CD14-positive monocyte (primary cell): ENCODE data around the gene EDNRA. TPM values are rescaled to one million over a fixed set of nuclear protein-coding genes. Genes with fewer than 3 reads are reported as not detected.

Source experiments
- DNase-seq, 3 donors: peaks; one replicate each; pipeline ENCODE4 v3.0.0-alpha.2; 2011 to 2022
- H2AFZ ChIP-seq: 2 replicates; pipeline ENCODE4 v1.6.0; 2012; ENCODE audit warnings: mild to moderate bottlenecking, low read depth, low read length, inconsistent platforms; ENCODE audit not compliant: insufficient read depth, poor library complexity, severe bottlenecking
- H3K27ac ChIP-seq, 2 donors: 1 replicate in 1 of 2; 2 replicates in 1 of 2; pipeline ENCODE4 v1.5.1; 2012 to 2013; ENCODE audit warnings: low read length in 2 of 2, control low read depth in 1 of 2, inconsistent platforms in 1 of 2, low read depth in 1 of 2, mild to moderate bottlenecking in 1 of 2
- H3K27me3 ChIP-seq, 2 donors: one replicate each; pipeline versions ENCODE4 v1.6.0 to v1.6.1; 2011 to 2013; ENCODE audit warnings: low read length in 2 of 2; ENCODE audit not compliant: control insufficient read depth in 2 of 2, insufficient read depth in 2 of 2
- H3K36me3 ChIP-seq, 2 donors: replicated peaks in 1 of 2; 1 replicate in 1 of 2; 2 replicates in 1 of 2; pipeline versions ENCODE4 v1.5.1 to v1.6.1; 2012 to 2013; ENCODE audit warnings: low read length in 2 of 2, control low read depth in 1 of 2, inconsistent platforms in 1 of 2, mild to moderate bottlenecking in 1 of 2; ENCODE audit not compliant: insufficient read depth in 2 of 2, control insufficient read depth in 1 of 2
- H3K4me1 ChIP-seq, 2 donors: 1 replicate in 1 of 2; 2 replicates in 1 of 2; pipeline versions ENCODE4 v1.5.1 to v1.6.1; 2012 to 2013; ENCODE audit warnings: low read length in 2 of 2, control low read depth in 1 of 2, inconsistent platforms in 1 of 2, mild to moderate bottlenecking in 1 of 2, moderate library complexity in 1 of 2; ENCODE audit not compliant: insufficient read depth in 2 of 2, control insufficient read depth in 1 of 2
- H3K4me2 ChIP-seq: replicated peaks from 2 replicates; pipeline ENCODE3; 2012; ENCODE audit warnings: low read length, moderate library complexity, mild to moderate bottlenecking; ENCODE audit not compliant: poor library complexity, severe bottlenecking; ENCODE audit errors: extremely low read depth
- H3K4me3 ChIP-seq, 3 experiments: fragments of 200-600 bp in 1 of 3; sonication (generic) in 1 of 3; replicated peaks in 1 of 3; 1 replicate in 2 of 3; 2 replicates in 1 of 3; pipeline ENCODE4 v1.5.1; 2011 to 2013; ENCODE audit warnings: low read length in 3 of 3, mild to moderate bottlenecking in 3 of 3, control low read depth in 2 of 3, low read depth in 2 of 3, inconsistent platforms in 1 of 3, moderate library complexity in 1 of 3
- H3K79me2 ChIP-seq: 2 replicates; pipeline ENCODE4 v1.6.0; 2012; ENCODE audit warnings: mild to moderate bottlenecking, control low read depth, inconsistent platforms, low read length, moderate library complexity; ENCODE audit not compliant: insufficient read depth
- H3K9ac ChIP-seq: 2 replicates; pipeline ENCODE4 v1.6.0; 2017; ENCODE audit warnings: low read length, mild to moderate bottlenecking; ENCODE audit not compliant: insufficient read depth, poor library complexity, severe bottlenecking
- H3K9me3 ChIP-seq, 2 donors: replicated peaks in 1 of 2; 1 replicate in 1 of 2; 2 replicates in 1 of 2; pipeline versions ENCODE4 v1.5.1 to v1.6.1; 2012 to 2013; ENCODE audit warnings: low read length in 2 of 2, control low read depth in 1 of 2; ENCODE audit not compliant: control insufficient read depth in 1 of 2, insufficient read depth in 1 of 2
- H4K20me1 ChIP-seq: 2 replicates; pipeline ENCODE4 v1.6.0; 2012; ENCODE audit warnings: mild to moderate bottlenecking, low read length, control low read depth, moderate library complexity; ENCODE audit not compliant: insufficient read depth
- H3K27ac Mint-ChIP-seq, 7 donors: one replicate each; pipeline ENCODE4 v1.8.0; 2020; ENCODE audit warnings: mild to moderate bottlenecking in 7 of 7, mixed read lengths in 7 of 7, moderate library complexity in 6 of 7, inconsistent platforms in 2 of 7
- H3K27me3 Mint-ChIP-seq, 3 donors: one replicate each; pipeline ENCODE4 v1.8.0; 2021 to 2022; ENCODE audit warnings: low read depth in 3 of 3, mild to moderate bottlenecking in 3 of 3, mixed read lengths in 3 of 3, moderate library complexity in 3 of 3, inconsistent platforms in 1 of 3
- H3K36me3 Mint-ChIP-seq, 2 donors: one replicate each; pipeline ENCODE4 v1.8.0; 2020; ENCODE audit warnings: mixed read lengths in 2 of 2, inconsistent platforms in 1 of 2, mild to moderate bottlenecking in 1 of 2
- H3K4me1 Mint-ChIP-seq: one replicate; pipeline ENCODE4 v1.8.0; 2020; ENCODE audit warnings: mild to moderate bottlenecking, mixed read lengths
- H3K4me3 Mint-ChIP-seq, 2 donors: one replicate each; pipeline ENCODE4 v1.8.0; 2020; ENCODE audit warnings: mild to moderate bottlenecking in 2 of 2, mixed read lengths in 2 of 2, moderate library complexity in 1 of 2
- H3K9me3 Mint-ChIP-seq, 7 donors: one replicate each; pipeline ENCODE4 v1.8.0; 2020 to 2022; ENCODE audit warnings: mixed read lengths in 7 of 7, mild to moderate bottlenecking in 6 of 7, moderate library complexity in 6 of 7, inconsistent platforms in 2 of 7
- CTCF ChIP-seq: fragments of 200-600 bp; IDR thresholded peaks from one replicate; pipeline ENCODE4 v1.8.0; 2022; ENCODE audit warnings: antibody characterized with exemption, mild to moderate bottlenecking
- WGBS: methylation state at CpG from one replicate; pipeline ENCODE4 v1.1.5; 2013; ENCODE audit warnings: missing lambda C conversion rate; ENCODE audit not compliant: insufficient coverage; 5-methylcytosine and 5-hydroxymethylcytosine counted together
- intact Hi-C, 2 donors: fragments of 100-400 bp; cut with micrococcal nuclease; formaldehyde crosslinking; loops; one replicate each; pipeline versions ENCODE4 v1.15.0 to v1.15.1; 2023
- polyA plus RNA-seq, 3 donors: library from polyadenylated mRNA; depleted of rRNA in 1 of 3; unstranded in 2 of 3; stranded (reverse) in 1 of 3; fragments of 300-500 nt in 2 of 3; fragments of >200 nt in 1 of 3; fragmentation: Illumina TruSeq in 2 of 3; gene quantifications; 1 replicate in 2 of 3; 2 replicates in 1 of 3; pipeline ENCODE4 v1.2.3, GENCODE V29; 2012 to 2021

The EDNRA gene
- polyA plus RNA-seq, 3 donors = not detected

- Histone ChIP-seq H3K27me3 (no peaks in the 10 kb centered on the region), H3K79me2 (no peaks in the 10 kb centered on the region), H3K4me3 (no peak overlapping the region), H3K27ac (no peak overlapping the region), H2AFZ (no peak overlapping the region), H3K9ac (no peak overlapping the region), H3K4me2 (no peak overlapping the region), H3K9me3 (no peaks in the 10 kb centered on the region), H3K36me3 (no peaks in the 10 kb centered on the region), H4K20me1 (no peaks in the 10 kb centered on the region), H3K4me1 (no peaks in the 10 kb centered on the region)
- no peaks in the 10 kb centered on the region for H3K36me3 Mint-ChIP-seq
- WGBS = 86% methylated on average over 1 of the region's 2 CpGs
- TF ChIP-seq CTCF = no peak
- H3K4me3 Mint-ChIP-seq = no peak overlapping the region
- H3K27me3 Mint-ChIP-seq = peaks cover 0 to 3% (median 2%) of the 10 kb centered on the region in 3 donors
- intact Hi-C loops = no loop called here
- peaks cover 0 to 5% (median 0%) of the 10 kb centered on the region in 7 donors for H3K9me3 Mint-ChIP-seq
- DNase-seq = no peak
- H3K27ac Mint-ChIP-seq = no peak overlapping the region
- H3K4me1 Mint-ChIP-seq = no peaks in the 10 kb centered on the region
Observed at GRCh38 chr4:147509386-147509785, 28.5 kb downstream of the EDNRA start.

GRCh38 chr4:147510962-147511668, 30.2 kb downstream of the EDNRA start:
- no peak overlapping the region for H3K9ac ChIP-seq
- no peak for DNase-seq
- peaks cover 0 to 3% (median 2%) of the 10 kb centered on the region in 3 donors for H3K27me3 Mint-ChIP-seq
- no peak for TF ChIP-seq CTCF
- intact Hi-C loops = loop anchor here in 1 of 2 donors (10.0 kb wide), 1 partner anchor 364 kb away; no protein-coding TSS in a partner anchor
- no peaks in the 10 kb centered on the region for H3K4me1 ChIP-seq
- no peaks in the 10 kb centered on the region for H3K27me3 ChIP-seq
- no peak overlapping the region for H3K4me2 ChIP-seq
- H4K20me1 ChIP-seq = no peaks in the 10 kb centered on the region
- peaks cover 0 to 2% (median 0%) of the 10 kb centered on the region in 7 donors for H3K9me3 Mint-ChIP-seq
- no peak overlapping the region for H3K4me3 Mint-ChIP-seq
- H3K36me3 ChIP-seq = no peaks in the 10 kb centered on the region
- H3K27ac ChIP-seq = no peak overlapping the region
- no peaks in the 10 kb centered on the region for H3K79me2 ChIP-seq
- H3K9me3 ChIP-seq = no peaks in the 10 kb centered on the region
- no peak overlapping the region for H3K4me3 ChIP-seq
- no peak overlapping the region for H3K27ac Mint-ChIP-seq
- no peaks in the 10 kb centered on the region for H3K36me3 Mint-ChIP-seq
- H2AFZ ChIP-seq = no peak overlapping the region
- WGBS = 100% methylated on average over 1 of the region's 2 CpGs
- H3K4me1 Mint-ChIP-seq = no peaks in the 10 kb centered on the region
